Parathyroid adenoma (tissue), 2 donors: ENCODE measurements around the gene CBARP.

ENCODE experiments used
- H2AFZ ChIP-seq: fragments of 300-600 bp; sonication (generic); one replicate; pipeline ENCODE4 v1.7.0; 2017; ENCODE audit warnings: antibody characterized with exemption, mild to moderate bottlenecking
- H3K27ac ChIP-seq: fragments of 300-600 bp; sonication (generic); one replicate; pipeline ENCODE4 v1.7.0; 2017
- H3K27me3 ChIP-seq: fragments of 300-600 bp; sonication (generic); one replicate; pipeline ENCODE4 v1.7.0; 2017; ENCODE audit warnings: low read length; ENCODE audit not compliant: control insufficient read depth, insufficient read depth
- H3K36me3 ChIP-seq: fragments of 300-600 bp; sonication (generic); one replicate; pipeline ENCODE4 v1.7.0; 2017; ENCODE audit warnings: low read length; ENCODE audit not compliant: control insufficient read depth, insufficient read depth
- H3K4me1 ChIP-seq: fragments of 300-600 bp; sonication (generic); one replicate; pipeline ENCODE4 v1.7.0; 2017; ENCODE audit warnings: control low read depth
- H3K4me2 ChIP-seq: fragments of 300-600 bp; sonication (generic); one replicate; pipeline ENCODE4 v1.7.0; 2017; ENCODE audit warnings: low read length
- H3K4me3 ChIP-seq: fragments of 300-600 bp; sonication (generic); one replicate; pipeline ENCODE4 v1.7.0; 2017; ENCODE audit warnings: low read depth, low read length
- H3K79me2 ChIP-seq: fragments of 300-600 bp; sonication (generic); one replicate; pipeline ENCODE4 v1.7.0; 2017; ENCODE audit warnings: control low read depth
- H3K9ac ChIP-seq: fragments of 300-600 bp; sonication (generic); one replicate; pipeline ENCODE4 v1.7.0; 2017; ENCODE audit warnings: mild to moderate bottlenecking
- H3K9me3 ChIP-seq: fragments of 300-600 bp; sonication (generic); one replicate; pipeline ENCODE4 v1.7.0; 2017; ENCODE audit warnings: low read length; ENCODE audit not compliant: control insufficient read depth
- TF ChIP-seq, protein P1 (sequence below): fragments of 300-600 bp; sonication (generic); IDR thresholded peaks from one replicate; pipeline ENCODE4 v1.7.0; 2017; ENCODE audit warnings: antibody characterized with exemption, mild to moderate bottlenecking
- donor health status: primary hyperparathyroidism.

Gene CBARP

DNA sequence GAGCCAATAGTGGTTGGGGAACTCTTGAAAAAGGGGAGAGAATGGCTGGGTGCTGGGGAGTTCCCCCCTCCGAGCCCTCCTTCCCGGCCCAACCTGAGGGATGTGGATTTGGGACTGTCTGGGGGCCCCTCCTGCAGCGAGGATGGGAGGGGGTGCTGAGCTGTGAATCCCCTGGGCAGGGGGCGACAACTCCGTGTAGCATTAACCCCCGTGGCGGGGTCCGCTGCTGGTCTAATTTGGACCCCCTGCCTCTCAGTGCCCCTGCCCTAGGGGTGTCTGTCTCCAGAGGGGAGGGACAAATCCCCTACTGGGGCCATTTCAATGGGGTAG, 20.3 kb upstream of the CBARP start:
- no peak overlapping the region for H3K4me2 ChIP-seq
- no peak overlapping the region for H2AFZ ChIP-seq
- no peaks in the 10 kb centered on the region for H3K36me3 ChIP-seq
- no peak overlapping the region for H3K9ac ChIP-seq
- no peak overlapping the region for H3K4me3 ChIP-seq
- no peaks in the 10 kb centered on the region for H3K9me3 ChIP-seq
- TF ChIP-seq, protein P1, sequence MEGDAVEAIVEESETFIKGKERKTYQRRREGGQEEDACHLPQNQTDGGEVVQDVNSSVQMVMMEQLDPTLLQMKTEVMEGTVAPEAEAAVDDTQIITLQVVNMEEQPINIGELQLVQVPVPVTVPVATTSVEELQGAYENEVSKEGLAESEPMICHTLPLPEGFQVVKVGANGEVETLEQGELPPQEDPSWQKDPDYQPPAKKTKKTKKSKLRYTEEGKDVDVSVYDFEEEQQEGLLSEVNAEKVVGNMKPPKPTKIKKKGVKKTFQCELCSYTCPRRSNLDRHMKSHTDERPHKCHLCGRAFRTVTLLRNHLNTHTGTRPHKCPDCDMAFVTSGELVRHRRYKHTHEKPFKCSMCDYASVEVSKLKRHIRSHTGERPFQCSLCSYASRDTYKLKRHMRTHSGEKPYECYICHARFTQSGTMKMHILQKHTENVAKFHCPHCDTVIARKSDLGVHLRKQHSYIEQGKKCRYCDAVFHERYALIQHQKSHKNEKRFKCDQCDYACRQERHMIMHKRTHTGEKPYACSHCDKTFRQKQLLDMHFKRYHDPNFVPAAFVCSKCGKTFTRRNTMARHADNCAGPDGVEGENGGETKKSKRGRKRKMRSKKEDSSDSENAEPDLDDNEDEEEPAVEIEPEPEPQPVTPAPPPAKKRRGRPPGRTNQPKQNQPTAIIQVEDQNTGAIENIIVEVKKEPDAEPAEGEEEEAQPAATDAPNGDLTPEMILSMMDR, result no peak
- H3K27ac ChIP-seq, result no peak overlapping the region
- H3K79me2 ChIP-seq, result no peaks in the 10 kb centered on the region
- peaks cover 19% of the 10 kb centered on the region for H3K4me1 ChIP-seq
- H3K27me3 ChIP-seq, result no peaks in the 10 kb centered on the region

DNA sequence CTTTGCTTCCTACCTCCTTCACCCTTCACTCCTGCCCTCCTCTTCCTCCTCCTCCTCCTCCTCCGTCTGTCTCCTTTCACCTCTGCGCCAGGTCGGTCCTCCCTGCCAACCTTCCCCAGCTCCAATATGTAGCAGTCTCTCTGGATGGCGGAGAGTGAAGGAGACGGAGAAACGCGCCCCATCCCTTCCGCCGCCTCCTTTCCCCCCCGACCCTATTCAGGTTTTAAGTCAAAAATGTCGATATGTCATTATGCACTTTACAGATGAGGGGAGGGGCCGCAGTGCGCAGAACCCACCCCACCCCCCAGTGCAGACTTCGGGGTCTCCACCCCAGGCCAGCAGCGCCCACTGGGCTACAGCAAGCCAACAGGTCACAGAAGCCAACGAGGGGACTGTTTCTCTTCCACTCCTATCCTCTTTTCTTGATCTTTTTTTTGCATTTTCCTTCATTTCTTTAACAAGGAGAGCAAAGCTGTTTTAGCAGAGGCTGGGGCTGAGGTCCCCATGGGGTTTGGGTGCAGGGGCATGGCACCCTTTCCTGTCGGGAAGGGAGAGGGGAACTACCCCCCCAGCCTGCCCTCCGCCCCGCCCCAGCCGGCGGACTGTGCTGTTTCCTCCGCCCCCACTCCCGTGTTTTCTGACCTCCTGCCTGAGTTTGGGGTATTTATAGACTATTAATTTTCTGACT, 19.8 kb upstream of the CBARP start:
- Histone ChIP-seq H3K4me3 (no peak overlapping the region), H3K79me2 (no peaks in the 10 kb centered on the region), H3K27ac (no peak overlapping the region), H3K4me2 (no peak overlapping the region), H2AFZ (no peak overlapping the region), H3K9ac (no peak overlapping the region), H3K4me1 (peaks cover 16% of the 10 kb centered on the region), H3K27me3 (no peaks in the 10 kb centered on the region), H3K36me3 (no peaks in the 10 kb centered on the region), H3K9me3 (no peaks in the 10 kb centered on the region)
- TF ChIP-seq, protein P1, result no peak

DNA sequence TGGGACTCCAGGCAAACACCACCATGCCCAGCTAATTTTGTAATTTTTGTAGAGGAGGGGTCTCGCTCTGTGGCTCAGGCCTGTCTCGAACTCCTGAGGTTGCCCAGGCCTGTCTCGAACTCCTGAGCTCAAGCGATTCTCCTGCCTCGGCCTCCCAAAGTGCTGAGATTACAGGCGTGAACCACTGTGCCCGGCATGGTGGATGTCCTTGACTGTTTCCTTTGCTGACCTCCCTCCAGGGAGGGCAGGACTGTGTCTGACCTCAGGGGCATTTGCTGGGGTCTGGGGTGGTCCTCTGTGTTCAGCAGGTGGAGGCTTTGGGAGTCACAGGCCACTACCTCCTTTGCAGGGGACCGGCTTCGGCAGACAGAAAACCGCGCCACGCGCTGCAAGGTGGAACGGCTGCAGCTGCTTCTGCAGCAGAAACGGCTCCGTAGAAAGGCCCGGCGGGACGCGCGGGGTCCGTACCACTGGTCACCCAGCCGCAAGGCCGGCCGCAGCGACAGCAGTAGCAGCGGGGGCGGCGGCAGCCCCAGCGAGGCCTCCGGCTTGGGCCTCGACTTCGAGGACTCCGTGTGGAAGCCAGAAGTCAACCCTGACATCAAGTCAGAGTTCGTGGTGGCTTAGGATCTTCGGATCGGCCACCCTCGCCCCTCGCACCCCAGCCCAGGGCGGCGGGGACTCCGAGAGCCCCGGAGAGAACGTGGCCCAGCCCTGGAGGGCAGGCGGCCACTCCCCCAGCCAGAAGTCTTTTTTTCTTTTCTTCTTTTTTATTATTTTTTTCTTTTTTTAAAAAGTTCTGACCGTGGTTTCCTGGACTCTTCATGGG, 19.1 kb upstream of the CBARP start:
- no peaks in the 10 kb centered on the region for H3K36me3 ChIP-seq
- no peaks in the 10 kb centered on the region for H3K27me3 ChIP-seq
- H3K4me1 ChIP-seq, result peaks cover 9% of the 10 kb centered on the region
- no peak overlapping the region for H3K4me2 ChIP-seq
- H3K9ac ChIP-seq, result no peak overlapping the region
- no peaks in the 10 kb centered on the region for H3K79me2 ChIP-seq
- no peak overlapping the region for H2AFZ ChIP-seq
- no peak overlapping the region for H3K27ac ChIP-seq
- no peak overlapping the region for H3K4me3 ChIP-seq
- TF ChIP-seq, protein P1, result no peak
- no peaks in the 10 kb centered on the region for H3K9me3 ChIP-seq

DNA sequence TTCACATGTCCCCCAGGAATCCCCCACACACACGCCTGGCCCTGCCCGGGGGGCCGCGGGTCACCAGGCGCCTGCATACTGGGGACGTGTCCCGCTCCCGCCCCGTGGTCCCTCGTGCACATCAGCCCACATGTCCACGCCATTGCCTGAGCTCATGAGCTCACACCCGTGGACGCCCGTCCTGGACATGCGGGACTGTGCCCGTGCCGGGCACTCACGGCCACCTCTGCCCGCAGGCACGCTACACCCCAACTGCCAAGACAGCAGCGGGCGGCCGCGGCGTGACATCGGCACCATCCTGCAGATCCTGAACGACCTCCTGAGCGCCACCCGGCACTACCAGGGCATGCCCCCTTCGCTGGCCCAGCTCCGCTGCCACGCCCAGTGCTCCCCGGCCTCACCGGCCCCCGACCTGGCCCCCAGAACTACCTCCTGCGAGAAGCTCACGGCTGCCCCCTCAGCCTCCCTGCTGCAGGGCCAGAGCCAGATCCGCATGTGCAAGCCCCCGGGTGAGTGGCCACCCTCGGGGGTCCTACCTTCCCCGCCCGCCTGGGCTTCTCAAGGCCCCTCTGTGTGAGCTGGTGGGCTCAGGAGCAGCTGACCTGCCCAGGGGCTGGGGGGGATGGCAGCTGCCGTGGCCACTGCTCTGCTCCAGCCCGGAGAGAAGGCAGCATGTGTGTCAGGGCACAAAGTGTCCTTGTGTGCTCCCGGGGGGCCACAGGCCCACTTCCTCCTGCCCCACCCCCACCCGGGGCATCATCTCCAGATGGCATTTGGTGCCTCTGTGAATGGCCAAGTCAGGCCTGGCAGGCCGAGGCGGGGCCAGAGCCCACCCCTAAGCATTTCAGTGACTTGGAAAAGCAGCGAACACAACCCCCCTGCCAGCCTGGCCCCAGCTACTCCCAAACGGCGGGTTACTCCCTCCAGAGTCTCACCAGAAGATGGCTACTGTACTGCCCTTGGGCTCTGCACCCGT, 17.7 kb upstream of the CBARP start:
- TF ChIP-seq, protein P1, result no peak
- H3K79me2 ChIP-seq, result peaks cover 7% of the 10 kb centered on the region
- no peak overlapping the region for H3K4me2 ChIP-seq
- no peaks in the 10 kb centered on the region for H3K9me3 ChIP-seq
- H3K9ac ChIP-seq, result no peak overlapping the region
- H3K36me3 ChIP-seq, result no peaks in the 10 kb centered on the region
- H3K27ac ChIP-seq, result no peak overlapping the region
- H3K4me3 ChIP-seq, result no peak overlapping the region
- no peak overlapping the region for H2AFZ ChIP-seq
- no peaks in the 10 kb centered on the region for H3K27me3 ChIP-seq
- H3K4me1 ChIP-seq, result peaks cover 6% of the 10 kb centered on the region
